Peyer's patch (tissue), 4 donors: ENCODE measurements around the gene BOD1. TPM values are rescaled to one million over a fixed set of nuclear protein-coding genes. Genes with fewer than 3 reads are reported as not detected.

Experiments used
- DNase-seq, 3 donors: peaks; one replicate each; pipeline ENCODE4 v3.0.0-alpha.2; 2017 to 2019
- H3K27ac ChIP-seq, 4 donors: fragments of 200-600 bp; sonication (generic); one replicate each; pipeline ENCODE4 v1.5.1; 2016 to 2019
- H3K27me3 ChIP-seq, 2 donors: fragments of 200-600 bp; sonication (generic); one replicate each; pipeline ENCODE4 v1.5.1; 2019
- H3K36me3 ChIP-seq, 3 donors: fragments of 200-600 bp; sonication (generic); one replicate each; pipeline ENCODE4 v1.5.1; 2016 to 2019
- H3K4me1 ChIP-seq, 4 donors: fragments of 200-600 bp; sonication (generic); one replicate each; pipeline ENCODE4 v1.5.1; 2016 to 2019
- H3K4me3 ChIP-seq, 4 donors: fragments of 200-600 bp; sonication (generic); 1 replicate in 3 of 4; 2 replicates in 1 of 4; pipeline ENCODE4 v1.5.1; 2016 to 2019; ENCODE audit warnings: mild to moderate bottlenecking in 1 of 4
- H3K9me3 ChIP-seq, 4 donors: fragments of 200-600 bp; sonication (generic); one replicate each; pipeline ENCODE4 v1.5.1; 2016 to 2019; ENCODE audit warnings: mild to moderate bottlenecking in 1 of 4
- POLR2A ChIP-seq, 2 donors: fragments of 450-650 bp; IDR thresholded peaks; one replicate each; pipeline ENCODE4 v1.5.1; 2017; ENCODE audit warnings: antibody characterized with exemption in 2 of 2, mild to moderate bottlenecking in 2 of 2, moderate library complexity in 2 of 2
- total RNA-seq, 4 donors: library from RNA; depleted of rRNA; stranded (reverse); fragments of >200 nt; gene quantifications; one replicate each; pipeline ENCODE4 v1.1.0, GENCODE V29; 2016
- TF ChIP-seq, protein P1 (sequence below), 6 experiments: fragments of 450-650 bp in 4 of 6; fragments of 200-600 bp in 2 of 6; sonication (generic) in 1 of 6; IDR thresholded peaks; one replicate each; pipeline ENCODE4 v1.5.1; 2017 to 2019; ENCODE audit warnings: antibody characterized with exemption in 6 of 6, mild to moderate bottlenecking in 3 of 6, moderate library complexity in 1 of 6

Gene BOD1
- total RNA-seq, 4 donors from 2014 or later: 21.0 to 57.8 (median 27.3) TPM

DNA sequence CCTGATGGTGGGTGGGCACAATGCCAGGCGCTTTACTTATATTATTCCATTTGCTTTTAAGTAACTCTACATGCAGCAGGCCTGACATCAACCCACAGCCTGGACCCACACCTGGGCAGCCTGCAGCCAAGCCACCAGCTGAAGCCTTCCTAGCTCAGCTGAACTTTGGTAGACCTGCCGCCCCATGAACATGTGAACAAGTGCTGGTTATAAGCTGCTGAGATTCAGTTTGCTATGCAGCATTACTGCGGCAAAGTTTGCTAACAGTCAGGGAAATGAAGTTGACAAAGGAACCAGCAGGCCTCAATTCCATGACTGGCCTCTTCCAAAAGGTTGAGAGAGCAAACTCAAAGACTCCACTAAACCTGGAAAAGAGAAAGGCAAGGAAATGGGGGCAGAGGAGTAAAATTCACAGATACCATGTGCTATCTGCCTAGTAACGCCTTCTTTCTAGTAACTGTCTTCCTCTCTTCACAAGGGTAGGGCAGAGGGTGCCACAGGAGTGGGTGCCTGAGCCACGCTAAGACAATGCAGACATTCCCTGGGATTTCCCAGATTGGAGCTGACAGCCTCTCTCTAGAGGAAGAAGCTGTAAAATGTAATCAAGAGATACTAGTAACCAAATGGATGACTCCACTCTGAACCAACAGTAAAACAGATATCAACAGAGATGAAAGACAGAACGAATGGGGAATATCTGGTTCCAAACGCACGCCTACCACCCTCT lies 2.9 kb downstream of the BOD1 start:
- Histone ChIP-seq H3K9me3 (no peaks in the 10 kb centered on the region), H3K4me3 (no peak overlapping the region), H3K27ac (no peak overlapping the region), H3K36me3 (peaks cover 0 to 25% (median 0%) of the 10 kb centered on the region in 3 donors), H3K27me3 (no peaks in the 10 kb centered on the region), H3K4me1 (peaks cover 0 to 17% (median 7%) of the 10 kb centered on the region in 4 donors)
- no peak for TF ChIP-seq POLR2A (IDR thresholded peaks at IDR 0.05)
- TF ChIP-seq, protein P1, sequence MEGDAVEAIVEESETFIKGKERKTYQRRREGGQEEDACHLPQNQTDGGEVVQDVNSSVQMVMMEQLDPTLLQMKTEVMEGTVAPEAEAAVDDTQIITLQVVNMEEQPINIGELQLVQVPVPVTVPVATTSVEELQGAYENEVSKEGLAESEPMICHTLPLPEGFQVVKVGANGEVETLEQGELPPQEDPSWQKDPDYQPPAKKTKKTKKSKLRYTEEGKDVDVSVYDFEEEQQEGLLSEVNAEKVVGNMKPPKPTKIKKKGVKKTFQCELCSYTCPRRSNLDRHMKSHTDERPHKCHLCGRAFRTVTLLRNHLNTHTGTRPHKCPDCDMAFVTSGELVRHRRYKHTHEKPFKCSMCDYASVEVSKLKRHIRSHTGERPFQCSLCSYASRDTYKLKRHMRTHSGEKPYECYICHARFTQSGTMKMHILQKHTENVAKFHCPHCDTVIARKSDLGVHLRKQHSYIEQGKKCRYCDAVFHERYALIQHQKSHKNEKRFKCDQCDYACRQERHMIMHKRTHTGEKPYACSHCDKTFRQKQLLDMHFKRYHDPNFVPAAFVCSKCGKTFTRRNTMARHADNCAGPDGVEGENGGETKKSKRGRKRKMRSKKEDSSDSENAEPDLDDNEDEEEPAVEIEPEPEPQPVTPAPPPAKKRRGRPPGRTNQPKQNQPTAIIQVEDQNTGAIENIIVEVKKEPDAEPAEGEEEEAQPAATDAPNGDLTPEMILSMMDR (IDR thresholded peaks at IDR 0.05): no peak
- no peak for DNase-seq

DNA sequence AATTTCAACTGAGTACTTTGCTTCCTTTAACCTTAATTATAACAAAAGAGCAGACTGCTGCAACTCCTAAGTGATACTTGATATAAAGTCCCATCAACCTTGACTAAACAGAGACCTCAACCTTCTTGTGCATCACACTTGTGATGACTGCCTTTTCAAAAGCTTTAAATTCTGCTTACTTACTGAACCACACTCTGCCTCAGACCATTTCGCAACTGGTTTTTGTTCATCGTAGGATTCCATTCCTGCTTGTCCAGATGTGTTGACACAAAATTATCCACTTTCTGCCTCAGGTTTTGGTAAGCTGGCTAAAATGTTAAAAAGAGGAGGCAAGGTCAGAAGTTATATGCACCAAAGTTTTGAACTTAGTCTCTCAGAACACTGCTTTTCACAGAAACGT lies 3.5 kb downstream of the BOD1 start:
- no peak for DNase-seq
- Histone ChIP-seq H3K27me3 (no peaks in the 10 kb centered on the region), H3K36me3 (peaks cover 0 to 32% (median 0%) of the 10 kb centered on the region in 3 donors), H3K27ac (no peak overlapping the region), H3K9me3 (no peaks in the 10 kb centered on the region), H3K4me3 (no peak overlapping the region), H3K4me1 (peaks cover 0 to 17% (median 7%) of the 10 kb centered on the region in 4 donors)
- TF ChIP-seq, protein P1 (IDR thresholded peaks at IDR 0.05): no peak
- TF ChIP-seq POLR2A (IDR thresholded peaks at IDR 0.05): no peak

DNA sequence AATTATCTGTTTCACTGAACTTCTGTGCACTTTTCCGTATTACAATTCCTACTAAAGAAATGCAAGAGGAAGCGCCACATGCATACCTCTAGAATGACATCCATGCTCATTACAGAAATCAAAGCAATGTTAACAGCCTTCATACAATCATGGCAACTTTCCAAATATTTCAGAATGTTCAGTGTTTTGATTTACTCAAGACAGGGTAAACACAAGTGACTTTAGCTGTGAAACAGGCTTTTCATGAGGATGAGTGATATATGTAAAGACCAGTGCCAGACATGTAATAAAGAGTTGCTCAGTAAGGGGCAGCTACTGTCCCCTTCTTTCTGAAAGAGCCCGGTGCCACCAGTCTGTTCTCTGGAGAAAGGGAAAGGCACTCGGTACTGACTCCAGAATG lies 4.7 kb downstream of the BOD1 start:
- Histone ChIP-seq H3K36me3 (peaks cover 0 to 44% (median 0%) of the 10 kb centered on the region in 3 donors), H3K27ac (no peak overlapping the region), H3K4me1 (peaks cover 0 to 17% (median 7%) of the 10 kb centered on the region in 4 donors), H3K9me3 (no peaks in the 10 kb centered on the region), H3K27me3 (no peaks in the 10 kb centered on the region), H3K4me3 (no peak overlapping the region)
- DNase-seq: no peak
- TF ChIP-seq POLR2A (IDR thresholded peaks at IDR 0.05): no peak
- TF ChIP-seq, protein P1 (IDR thresholded peaks at IDR 0.05): no peak

DNA sequence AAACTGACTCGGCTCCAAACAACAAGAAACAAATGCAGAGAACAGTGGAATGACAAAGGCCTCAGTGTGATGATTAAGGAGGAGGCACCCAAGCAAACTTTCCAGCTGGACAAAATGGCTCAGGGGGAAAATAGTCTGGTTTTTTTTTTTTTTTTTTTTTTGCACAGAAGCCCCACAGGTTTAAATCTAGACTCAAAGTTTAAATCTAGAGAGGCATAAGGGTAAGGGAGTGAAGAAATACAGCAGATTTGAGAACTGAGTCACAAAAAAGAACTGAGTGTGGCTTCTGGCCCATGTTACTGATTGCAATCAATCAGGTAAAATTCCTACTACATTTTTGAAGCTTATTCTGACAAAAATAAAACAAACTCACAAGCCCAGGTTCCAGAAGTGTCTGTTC lies 12.3 kb downstream of the BOD1 start:
- Histone ChIP-seq H3K27ac (no peak overlapping the region), H3K4me1 (no peaks in the 10 kb centered on the region), H3K9me3 (no peaks in the 10 kb centered on the region), H3K27me3 (no peaks in the 10 kb centered on the region), H3K36me3 (peaks cover 0 to 48% (median 0%) of the 10 kb centered on the region in 3 donors), H3K4me3 (no peak overlapping the region)
- TF ChIP-seq, protein P1 (IDR thresholded peaks at IDR 0.05): no peak
- TF ChIP-seq POLR2A (IDR thresholded peaks at IDR 0.05): no peak
- no peak for DNase-seq

DNA sequence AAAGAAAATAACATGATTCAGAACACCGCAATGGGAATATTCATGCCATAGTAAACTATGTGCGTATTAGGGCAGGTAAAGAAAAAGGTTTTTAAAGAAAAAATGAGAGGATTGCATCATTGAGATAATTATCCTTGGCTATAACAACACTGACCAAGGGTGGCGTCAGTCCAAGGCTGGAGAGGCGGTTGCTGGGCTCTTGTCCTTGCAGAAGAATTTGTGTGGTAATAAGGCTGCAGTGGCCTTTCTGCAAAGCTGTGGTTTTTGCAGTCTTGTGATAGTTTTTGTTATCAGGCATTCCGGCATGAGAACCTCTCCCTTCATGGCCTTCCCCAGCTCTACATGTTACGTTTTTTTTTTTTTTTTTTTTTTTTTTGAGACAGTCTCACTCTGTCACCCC lies 14.0 kb downstream of the BOD1 start:
- Histone ChIP-seq H3K4me3 (no peak overlapping the region), H3K27ac (no peak overlapping the region), H3K36me3 (peaks cover 0 to 31% (median 0%) of the 10 kb centered on the region in 3 donors), H3K4me1 (no peaks in the 10 kb centered on the region), H3K9me3 (no peaks in the 10 kb centered on the region), H3K27me3 (no peaks in the 10 kb centered on the region)
- TF ChIP-seq, protein P1 (IDR thresholded peaks at IDR 0.05): no peak
- no peak for TF ChIP-seq POLR2A (IDR thresholded peaks at IDR 0.05)
- DNase-seq: no peak
